GM18951 (cell line): ENCODE measurements around the gene PPP1R26.
"Not testable (repeated sequence)": the region's sequence is repeated elsewhere in the genome, so short reads cannot be mapped to it uniquely, and the experiment has no call there.

Experiments
- POLR2A ChIP-seq: IDR thresholded peaks from 4 replicates; pipeline ENCODE4 v1.6.1; 2011; ENCODE audit warnings: mild to moderate bottlenecking; ENCODE audit not compliant: insufficient read length, insufficient read depth; ENCODE audit errors: extremely low read depth
- in situ Hi-C: fragments of 300-500 bp; cut with MboI; formaldehyde crosslinking; loops from one replicate; pipeline ENCODE4 v1.12.0; 2022; ENCODE audit warnings: low sequenced_read_pairs, mixed read lengths, inconsistent platforms; ENCODE audit not compliant: unreplicated experiment

The PPP1R26 gene

GRCh38 chr9:135450956-135451355 lies 28.6 kb upstream of the PPP1R26 start:
- in situ Hi-C loops = no loop called here
- TF ChIP-seq POLR2A = no peak

GRCh38 chr9:135451909-135452308 lies 27.7 kb upstream of the PPP1R26 start:
- in situ Hi-C loops = not testable (repeated sequence)

GRCh38 chr9:135454737-135455136 lies 24.8 kb upstream of the PPP1R26 start:
- TF ChIP-seq POLR2A = no peak
- in situ Hi-C loops = no loop called here

- TF ChIP-seq POLR2A = no peak
- in situ Hi-C loops = no loop called here
Measured at GRCh38 chr9:135455401-135456030, 24.1 kb upstream of the PPP1R26 start.

GRCh38 chr9:135456436-135457104 lies 23.0 kb upstream of the PPP1R26 start:
- in situ Hi-C loops = no loop called here
- no peak for TF ChIP-seq POLR2A

GRCh38 chr9:135458478-135458877 lies 21.1 kb upstream of the PPP1R26 start:
- in situ Hi-C loops = not testable (repeated sequence)

GRCh38 chr9:135461936-135462335 lies 17.6 kb upstream of the PPP1R26 start:
- TF ChIP-seq POLR2A = no peak
- in situ Hi-C loops = no loop called here

- no peak for TF ChIP-seq POLR2A
- in situ Hi-C loops = no loop called here
Measured at GRCh38 chr9:135463140-135463539, 16.4 kb upstream of the PPP1R26 start.

- in situ Hi-C loops = no loop called here
- no peak for TF ChIP-seq POLR2A
Measured at GRCh38 chr9:135464181-135464580, 15.4 kb upstream of the PPP1R26 start.

GRCh38 chr9:135468854-135469521 lies 10.6 kb upstream of the PPP1R26 start:
- TF ChIP-seq POLR2A = no peak
- in situ Hi-C loops = no loop called here

- in situ Hi-C loops = no loop called here
- TF ChIP-seq POLR2A = no peak
Measured at GRCh38 chr9:135471791-135472640, 7.6 kb upstream of the PPP1R26 start.

- no peak for TF ChIP-seq POLR2A
Measured at GRCh38 chr9:135473972-135474543, 5.5 kb upstream of the PPP1R26 start.

GRCh38 chr9:135474915-135475314 lies 4.7 kb upstream of the PPP1R26 start:
- in situ Hi-C loops = no loop called here
- TF ChIP-seq POLR2A = no peak

More at GRCh38 chr9:135473972-135474543, 5.5 kb upstream of the PPP1R26 start:
- in situ Hi-C loops = no loop called here
